ENCODE results near the gene SLC8A1. TPM values are rescaled to one million over a fixed set of nuclear protein-coding genes. Genes with fewer than 3 reads are reported as not detected.
"Not testable (repeated sequence)": the region's sequence is repeated elsewhere in the genome, so short reads cannot be mapped to it uniquely, and the experiment has no call there.

SLC8A1 gene
- total RNA-seq, 1 donor from 2014 or later: 5.7 TPM

DNA sequence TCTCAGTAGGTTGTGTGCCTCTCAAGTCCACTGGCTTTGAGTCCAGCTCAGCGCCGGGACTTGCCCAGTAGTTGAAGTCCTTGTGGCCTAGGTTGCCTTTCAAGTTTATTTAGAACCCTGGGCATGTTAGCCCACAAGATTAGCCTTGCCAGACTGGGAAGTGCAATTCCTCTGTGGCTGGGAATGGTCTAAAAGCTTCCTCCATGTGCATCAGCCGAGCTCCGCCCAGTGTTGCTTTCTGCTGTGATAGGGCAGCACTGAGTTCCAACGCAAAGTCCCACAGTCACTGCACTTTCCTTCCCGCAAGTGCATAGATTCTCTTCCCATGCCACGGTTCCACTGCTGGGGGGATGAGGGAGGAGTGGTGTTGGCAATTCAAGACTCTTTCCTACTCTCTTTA, 364.0 kb downstream of the SLC8A1 start:
- Mint-ChIP-seq H3K36me3 (ENCODE audit: insufficient read depth) (no peaks in the 10 kb centered on the region), H3K4me1 (ENCODE audit: low read depth) (peaks cover 9% of the 10 kb centered on the region), H3K9me3 (ENCODE audit: low read depth) (peaks cover 8% of the 10 kb centered on the region), H3K27me3 (peaks cover 3% of the 10 kb centered on the region), H3K27ac (no peak overlapping the region), H3K4me3 (ENCODE audit: low read depth) (no peak overlapping the region)
- no peak for DNase-seq (ENCODE audit: low spot score, unreplicated experiment)
- TF ChIP-seq, protein P1, sequence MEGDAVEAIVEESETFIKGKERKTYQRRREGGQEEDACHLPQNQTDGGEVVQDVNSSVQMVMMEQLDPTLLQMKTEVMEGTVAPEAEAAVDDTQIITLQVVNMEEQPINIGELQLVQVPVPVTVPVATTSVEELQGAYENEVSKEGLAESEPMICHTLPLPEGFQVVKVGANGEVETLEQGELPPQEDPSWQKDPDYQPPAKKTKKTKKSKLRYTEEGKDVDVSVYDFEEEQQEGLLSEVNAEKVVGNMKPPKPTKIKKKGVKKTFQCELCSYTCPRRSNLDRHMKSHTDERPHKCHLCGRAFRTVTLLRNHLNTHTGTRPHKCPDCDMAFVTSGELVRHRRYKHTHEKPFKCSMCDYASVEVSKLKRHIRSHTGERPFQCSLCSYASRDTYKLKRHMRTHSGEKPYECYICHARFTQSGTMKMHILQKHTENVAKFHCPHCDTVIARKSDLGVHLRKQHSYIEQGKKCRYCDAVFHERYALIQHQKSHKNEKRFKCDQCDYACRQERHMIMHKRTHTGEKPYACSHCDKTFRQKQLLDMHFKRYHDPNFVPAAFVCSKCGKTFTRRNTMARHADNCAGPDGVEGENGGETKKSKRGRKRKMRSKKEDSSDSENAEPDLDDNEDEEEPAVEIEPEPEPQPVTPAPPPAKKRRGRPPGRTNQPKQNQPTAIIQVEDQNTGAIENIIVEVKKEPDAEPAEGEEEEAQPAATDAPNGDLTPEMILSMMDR (IDR thresholded peaks at IDR 0.05; ENCODE audit: unreplicated experiment): no peak

DNA sequence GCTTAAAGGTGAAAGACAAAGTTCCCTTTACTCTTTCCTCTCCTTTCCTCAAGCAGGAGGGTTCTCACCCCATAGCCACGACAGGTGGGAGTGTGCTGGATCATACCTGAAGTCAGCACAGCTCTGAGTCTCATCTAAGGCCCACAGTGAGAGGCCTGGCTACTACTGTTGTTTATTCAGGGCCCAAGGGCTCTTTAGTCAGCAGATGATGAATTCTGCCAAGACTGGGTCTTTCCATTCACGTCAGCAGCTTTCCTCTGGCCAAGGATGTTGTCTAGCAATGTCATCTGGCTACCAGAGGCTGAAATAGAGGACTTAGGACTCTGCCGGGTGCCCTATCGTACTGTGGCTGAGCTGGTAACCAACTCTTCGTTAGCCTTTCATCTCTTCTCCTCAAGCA, 364.5 kb downstream of the SLC8A1 start:
- H3K9me3 Mint-ChIP-seq (ENCODE audit: low read depth): peaks cover 8% of the 10 kb centered on the region
- H3K27ac Mint-ChIP-seq: no peak overlapping the region
- H3K36me3 Mint-ChIP-seq (ENCODE audit: insufficient read depth): no peaks in the 10 kb centered on the region
- H3K27me3 Mint-ChIP-seq: peaks cover 3% of the 10 kb centered on the region
- no peak for DNase-seq (ENCODE audit: low spot score, unreplicated experiment)
- TF ChIP-seq, protein P1 (IDR thresholded peaks at IDR 0.05; ENCODE audit: unreplicated experiment): no peak
- peaks cover 7% of the 10 kb centered on the region for H3K4me1 Mint-ChIP-seq (ENCODE audit: low read depth)
- no peak overlapping the region for H3K4me3 Mint-ChIP-seq (ENCODE audit: low read depth)

DNA sequence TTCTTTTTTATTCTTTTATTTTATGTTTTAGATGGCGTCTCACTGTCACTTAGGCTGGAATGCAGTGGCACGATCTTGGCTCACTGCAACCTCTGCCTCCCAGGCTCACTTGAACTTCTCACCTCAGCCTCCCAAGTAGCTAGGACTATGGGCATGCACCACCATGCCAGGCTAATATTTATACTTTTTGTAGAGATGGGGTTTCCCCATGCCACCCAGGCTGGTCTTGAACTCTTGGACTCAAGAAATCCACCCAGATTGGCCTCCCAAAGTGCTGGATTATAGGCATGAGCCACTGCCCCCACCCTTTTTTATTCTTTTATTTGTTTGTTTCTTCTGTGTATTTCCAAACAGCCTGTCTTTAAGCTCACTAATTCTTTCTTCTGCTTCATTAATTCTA, 366.1 kb downstream of the SLC8A1 start:
- TF ChIP-seq, protein P1 (IDR thresholded peaks at IDR 0.05; ENCODE audit: unreplicated experiment): no peak
- Mint-ChIP-seq H3K36me3 (ENCODE audit: insufficient read depth) (no peaks in the 10 kb centered on the region), H3K27me3 (peaks cover 3% of the 10 kb centered on the region), H3K4me1 (ENCODE audit: low read depth) (peaks cover 7% of the 10 kb centered on the region), H3K9me3 (ENCODE audit: low read depth) (peaks cover 8% of the 10 kb centered on the region), H3K4me3 (ENCODE audit: low read depth) (no peak overlapping the region), H3K27ac (no peak overlapping the region)
- no peak for DNase-seq (ENCODE audit: low spot score, unreplicated experiment)

DNA sequence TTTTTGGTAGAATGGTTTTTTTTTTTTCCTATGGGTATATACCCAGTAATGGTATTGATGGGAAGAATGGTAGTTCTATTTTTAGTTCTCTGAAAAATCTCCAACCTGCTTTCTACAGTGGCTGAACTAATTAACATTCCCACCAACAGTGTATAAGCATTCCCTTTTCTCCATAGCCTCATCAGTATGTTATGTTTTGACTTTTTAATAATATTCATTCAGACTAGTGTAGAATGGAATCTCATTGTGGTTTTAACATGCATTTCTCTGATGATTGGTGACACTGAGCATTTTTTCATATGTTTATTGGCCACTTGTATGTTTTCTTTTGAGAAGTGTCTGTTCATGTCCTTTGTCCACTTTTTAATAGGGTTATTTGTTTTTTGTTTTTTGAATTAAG, 378.6 kb downstream of the SLC8A1 start:
- not testable (repeated sequence) for H3K9me3 Mint-ChIP-seq (ENCODE audit: low read depth); H3K27ac Mint-ChIP-seq; H3K27me3 Mint-ChIP-seq; DNase-seq (ENCODE audit: low spot score, unreplicated experiment); H3K36me3 Mint-ChIP-seq (ENCODE audit: insufficient read depth); H3K4me1 Mint-ChIP-seq (ENCODE audit: low read depth); H3K4me3 Mint-ChIP-seq (ENCODE audit: low read depth)

DNA sequence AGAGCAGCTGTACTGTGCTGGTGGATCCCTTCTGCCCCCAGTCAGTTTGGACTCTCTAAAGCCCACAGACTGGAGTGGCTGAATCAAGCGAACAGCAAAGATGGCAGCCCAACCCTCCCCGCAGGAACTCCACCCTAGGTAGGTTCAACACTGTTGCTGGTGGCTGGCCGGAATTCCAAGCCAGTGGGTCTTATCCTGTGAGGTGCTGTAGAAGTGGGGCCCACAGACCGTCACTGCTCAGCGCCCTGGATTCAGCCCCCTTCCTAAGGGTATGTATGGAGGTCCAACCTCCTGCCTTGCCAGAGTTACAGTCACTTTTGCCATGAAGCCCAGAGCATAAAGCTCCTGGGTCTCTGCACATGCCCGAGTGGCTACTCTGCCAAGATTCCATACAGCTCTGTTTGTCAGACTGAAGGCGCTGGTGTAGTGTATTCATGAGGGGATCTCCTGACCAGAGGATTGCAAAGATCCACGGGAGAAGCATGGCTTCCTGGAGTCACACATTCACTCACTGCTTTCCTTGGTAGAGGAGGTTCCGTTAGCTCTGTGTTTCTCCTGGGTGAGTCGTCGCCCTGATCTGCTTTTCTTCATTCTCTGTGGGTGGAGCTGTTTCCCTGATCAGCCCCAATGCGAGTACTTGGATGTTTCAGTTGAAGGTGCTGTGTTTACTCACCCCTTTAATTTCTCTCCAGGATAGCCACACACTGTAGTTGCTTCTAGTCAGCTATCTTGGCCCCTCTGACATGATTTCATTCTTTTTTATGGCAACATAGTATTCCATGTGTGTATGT, 379.3 kb downstream of the SLC8A1 start:
- Mint-ChIP-seq H3K4me3 (ENCODE audit: low read depth) (no peak overlapping the region), H3K36me3 (ENCODE audit: insufficient read depth) (no peaks in the 10 kb centered on the region)

More for the DNA sequence above, 379.3 kb downstream of the SLC8A1 start:
- TF ChIP-seq, protein P1 (IDR thresholded peaks at IDR 0.05; ENCODE audit: unreplicated experiment): no peak
- H3K27ac Mint-ChIP-seq: no peak overlapping the region
- DNase-seq (ENCODE audit: low spot score, unreplicated experiment): no peak
- no peaks in the 10 kb centered on the region for H3K27me3 Mint-ChIP-seq
- H3K9me3 Mint-ChIP-seq (ENCODE audit: low read depth): peaks cover 10% of the 10 kb centered on the region
- peaks cover 3% of the 10 kb centered on the region for H3K4me1 Mint-ChIP-seq (ENCODE audit: low read depth)

All from progenitor cell of endocrine pancreas (in vitro differentiated cells).